ENCODE results near the gene CAPG. TPM values are rescaled to one million over a fixed set of nuclear protein-coding genes. Genes with fewer than 3 reads are reported as not detected.

Gene CAPG
- total and polyA plus RNA-seq, 10 of the 15 experiments (the other 5 are each of a cell fraction or from before 2014, with no cell fraction given): 26.3 to 192 (median 100) TPM

DNA sequence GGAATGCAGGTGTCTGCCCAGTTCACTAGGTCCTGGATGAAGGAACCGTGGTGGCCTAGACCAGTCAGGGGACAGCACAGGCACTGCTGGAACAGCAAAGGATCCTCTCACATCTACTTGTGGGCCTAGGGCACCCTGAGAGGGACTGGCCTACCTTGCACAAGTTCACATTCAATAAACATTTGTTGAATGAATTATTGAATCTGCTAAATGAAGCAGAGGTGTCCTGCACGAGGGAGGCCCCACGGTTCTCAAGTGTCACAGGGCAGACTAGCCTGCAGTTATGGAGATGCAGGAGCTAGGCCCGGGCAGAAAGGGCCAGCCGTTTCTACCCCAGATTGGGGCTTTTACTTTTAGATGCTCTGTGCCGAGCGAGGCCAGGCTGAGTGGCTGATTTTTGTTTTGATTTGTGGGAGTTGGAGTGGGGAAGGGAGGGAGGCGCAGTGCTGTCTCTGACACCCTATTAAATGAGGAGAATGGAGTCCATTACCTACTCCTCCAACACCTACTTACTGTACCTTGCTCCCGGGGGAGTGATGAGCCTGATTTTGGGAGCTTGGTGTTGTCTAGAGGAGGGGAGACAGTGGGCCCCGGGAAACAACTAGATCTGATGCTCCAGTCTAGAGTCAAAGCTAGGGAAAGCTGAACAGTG is 26.8 kb upstream of the CAPG start (continued):
- TF ChIP-seq, protein P1, sequence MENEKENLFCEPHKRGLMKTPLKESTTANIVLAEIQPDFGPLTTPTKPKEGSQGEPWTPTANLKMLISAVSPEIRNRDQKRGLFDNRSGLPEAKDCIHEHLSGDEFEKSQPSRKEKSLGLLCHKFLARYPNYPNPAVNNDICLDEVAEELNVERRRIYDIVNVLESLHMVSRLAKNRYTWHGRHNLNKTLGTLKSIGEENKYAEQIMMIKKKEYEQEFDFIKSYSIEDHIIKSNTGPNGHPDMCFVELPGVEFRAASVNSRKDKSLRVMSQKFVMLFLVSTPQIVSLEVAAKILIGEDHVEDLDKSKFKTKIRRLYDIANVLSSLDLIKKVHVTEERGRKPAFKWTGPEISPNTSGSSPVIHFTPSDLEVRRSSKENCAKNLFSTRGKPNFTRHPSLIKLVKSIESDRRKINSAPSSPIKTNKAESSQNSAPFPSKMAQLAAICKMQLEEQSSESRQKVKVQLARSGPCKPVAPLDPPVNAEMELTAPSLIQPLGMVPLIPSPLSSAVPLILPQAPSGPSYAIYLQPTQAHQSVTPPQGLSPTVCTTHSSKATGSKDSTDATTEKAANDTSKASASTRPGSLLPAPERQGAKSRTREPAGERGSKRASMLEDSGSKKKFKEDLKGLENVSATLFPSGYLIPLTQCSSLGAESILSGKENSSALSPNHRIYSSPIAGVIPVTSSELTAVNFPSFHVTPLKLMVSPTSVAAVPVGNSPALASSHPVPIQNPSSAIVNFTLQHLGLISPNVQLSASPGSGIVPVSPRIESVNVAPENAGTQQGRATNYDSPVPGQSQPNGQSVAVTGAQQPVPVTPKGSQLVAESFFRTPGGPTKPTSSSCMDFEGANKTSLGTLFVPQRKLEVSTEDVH (IDR thresholded peaks at IDR 0.05; ENCODE audit: low read depth, partially characterized antibody): no peak
- no peak for TF ChIP-seq KLF5 (IDR thresholded peaks at IDR 0.05; ENCODE audit: partially characterized antibody)
- no peak for TF ChIP-seq SMARCA5 (IDR thresholded peaks at IDR 0.05)
- TF ChIP-seq EED (IDR thresholded peaks at IDR 0.05; ENCODE audit: low read depth): no peak
- TF ChIP-seq RB1 (IDR thresholded peaks at IDR 0.05; ENCODE audit: borderline replicate concordance): no peak
- no peak for TF ChIP-seq TAF1 (IDR thresholded peaks at IDR 0.05; ENCODE audit: borderline replicate concordance, low read depth, low read length)
- no peak for TF ChIP-seq POLR2A (IDR thresholded peaks at IDR 0.05; ENCODE audit: low read depth, low read length)

DNA sequence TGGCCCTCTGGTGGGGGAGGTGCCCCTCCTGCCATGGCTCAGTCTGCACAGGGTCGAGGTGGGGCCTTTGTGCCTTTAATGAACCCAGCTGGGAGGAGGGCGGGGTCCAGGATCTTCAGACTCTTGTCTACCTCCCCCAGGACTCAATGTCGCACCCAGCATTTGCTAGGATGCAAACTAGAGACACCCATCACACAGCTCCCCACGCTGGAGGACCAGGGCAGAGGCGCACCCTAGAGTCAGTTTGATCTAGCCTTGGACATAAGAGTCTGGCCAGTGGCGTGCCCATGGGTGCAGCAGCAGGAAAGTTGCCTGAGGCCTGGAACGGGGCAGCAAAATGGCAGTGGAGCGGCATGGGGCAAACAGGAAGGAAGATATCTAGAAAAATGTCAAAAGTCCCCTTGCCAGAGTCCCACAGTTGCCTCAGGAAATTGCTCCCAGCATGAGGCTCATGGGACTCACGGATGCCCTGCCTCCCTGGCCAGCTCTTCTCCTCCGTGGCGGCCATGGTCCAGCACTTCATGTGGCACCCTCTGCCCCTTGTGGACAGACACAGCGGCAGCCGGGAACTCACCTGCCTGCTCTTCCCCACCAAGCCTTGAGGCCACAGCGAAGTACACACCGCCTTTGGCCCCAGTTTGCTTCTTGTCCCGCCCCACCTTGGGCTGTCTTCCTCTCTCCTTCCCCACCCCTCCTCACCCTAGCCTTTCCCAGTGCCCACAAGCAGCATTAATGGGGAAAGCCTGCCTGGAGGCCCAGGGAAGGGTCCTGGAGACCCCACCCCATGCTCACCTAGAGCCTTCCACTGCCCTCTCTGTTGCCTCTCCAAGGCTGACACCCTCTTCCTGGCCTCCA is 26.0 kb upstream of the CAPG start:
- DNase-seq (ENCODE audit: low read depth, low spot score): no peak
- Histone ChIP-seq H2AFZ (ENCODE audit: control insufficient read depth, low read depth, low read length) (no peak overlapping the region), H3K4me1 (ENCODE audit: control insufficient read depth, insufficient read depth, low read length) (peaks cover 8% of the 10 kb centered on the region; the same call in 1 of the 2 replicates), H3K4me3 (no peak overlapping the region), H3K9ac (ENCODE audit: control insufficient read depth, insufficient read depth, low read length) (no peak overlapping the region), H3K27me3 (replicated peaks in 1 of 2; ENCODE audit: control insufficient read depth in 2 of 2, insufficient read depth in 2 of 2, low read length in 1 of 2) (no peaks in the 10 kb centered on the region), H3K27ac (ENCODE audit: control insufficient read depth, insufficient read depth) (no peak overlapping the region), H3K36me3 (ENCODE audit: control insufficient read depth in 2 of 2, insufficient read depth in 2 of 2, low read length in 1 of 2) (no peaks in the 10 kb centered on the region), H3K79me2 (ENCODE audit: control insufficient read depth, insufficient read depth, low read length) (no peaks in the 10 kb centered on the region), H3K4me2 (ENCODE audit: control insufficient read depth, insufficient read depth) (no peak overlapping the region), H3K9me3 (replicated peaks; ENCODE audit: control insufficient read depth, insufficient read depth, low read length) (no peaks in the 10 kb centered on the region), H4K20me1 (ENCODE audit: control insufficient read depth, insufficient read depth) (no peaks in the 10 kb centered on the region)
- POLR2A ChIA-PET: interaction anchor here (0.8 kb wide), 1 partner anchor 123 kb away, joined by 5 read pairs; no protein-coding TSS in a partner anchor
- BruUV-seq (replicated peaks): no TSS peak
- no peak for FAIRE-seq
- CTCF ChIA-PET: interaction anchor here (0.8 kb wide), 1 partner anchor 116 kb away, joined by 4 read pairs; no protein-coding TSS in a partner anchor
- ATAC-seq: no peak
- intact Hi-C loops (cut with micrococcal nuclease; ENCODE audit: unreplicated experiment): no loop called here
- WGBS (ENCODE audit: insufficient coverage, insufficient replicate concordance, low lambda C conversion rate, missing lambda C conversion rate): 78% methylated on average over 16 of the region's 16 CpGs
- in situ Hi-C loops (cut with MboI): no loop called here
- RAD21 ChIA-PET (ENCODE audit: unreplicated experiment): interaction anchor here (1.7 to 2.2 kb wide), 2 partner anchors 17 to 102 kb away, joined by 7 to 16 read pairs; partner anchors contain the start of genes MAT2A and SH2D6
- SMC1A ChIA-PET (ENCODE audit: uncharacterized antibody, unreplicated experiment): interaction anchor here (3.2 kb wide), 1 partner anchor 102 kb away, joined by 18 read pairs; the partner anchor contains the start of gene MAT2A
- TF ChIP-seq STAT3 (IDR thresholded peaks at IDR 0.05; ENCODE audit: low read depth, low read length) (no peak), ETV6 (conservative IDR thresholded peaks at IDR 0.05 in 1 of 2, IDR thresholded peaks at IDR 0.05 in 1 of 2; ENCODE audit: borderline replicate concordance in 1 of 2, low read depth in 1 of 2) (no peak), HDAC6 (IDR thresholded peaks at IDR 0.05; ENCODE audit: unreplicated experiment) (no peak), NFXL1 (IDR thresholded peaks at IDR 0.05; ENCODE audit: borderline replicate concordance) (no peak), FOS (IDR thresholded peaks at IDR 0.05; ENCODE audit: borderline replicate concordance, extremely low read depth, insufficient read length) (no peak), SMC3 (IDR thresholded peaks at IDR 0.05; ENCODE audit: borderline replicate concordance, low read length) (no peak), ZSCAN29 (IDR thresholded peaks at IDR 0.05) (no peak), CEBPB (IDR thresholded peaks at IDR 0.05; ENCODE audit: borderline replicate concordance in 1 of 2, low read depth in 2 of 2, low read length in 2 of 2) (no peak), MXI1 (IDR thresholded peaks at IDR 0.05; ENCODE audit: low read depth, low read length) (no peak), BHLHE40 (IDR thresholded peaks at IDR 0.05; ENCODE audit: borderline replicate concordance in 1 of 2, low read depth in 2 of 2, low read length in 1 of 2) (no peak)
- TF ChIP-seq, protein P2, sequence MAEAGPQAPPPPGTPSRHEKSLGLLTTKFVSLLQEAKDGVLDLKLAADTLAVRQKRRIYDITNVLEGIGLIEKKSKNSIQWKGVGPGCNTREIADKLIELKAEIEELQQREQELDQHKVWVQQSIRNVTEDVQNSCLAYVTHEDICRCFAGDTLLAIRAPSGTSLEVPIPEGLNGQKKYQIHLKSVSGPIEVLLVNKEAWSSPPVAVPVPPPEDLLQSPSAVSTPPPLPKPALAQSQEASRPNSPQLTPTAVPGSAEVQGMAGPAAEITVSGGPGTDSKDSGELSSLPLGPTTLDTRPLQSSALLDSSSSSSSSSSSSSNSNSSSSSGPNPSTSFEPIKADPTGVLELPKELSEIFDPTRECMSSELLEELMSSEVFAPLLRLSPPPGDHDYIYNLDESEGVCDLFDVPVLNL (IDR thresholded peaks at IDR 0.05; ENCODE audit: low read depth, low read length): no peak
